Activated CD4-positive, alpha-beta T cell treated with anti-CD3 and anti-CD28 coated beads, Interleukin-2, amount 10 ng/mL, durations not matched to agents 7 days and 5 days (primary cell): ENCODE measurements around the gene SNAP47. TPM values are rescaled to one million over a fixed set of nuclear protein-coding genes. Genes with fewer than 3 reads are reported as not detected.

Experiments used
- CTCF ChIA-PET: fragments of 350-600 bp; sonication (Branson Sonifier 250); formaldehyde crosslinking; loops from one replicate; lab custom pipeline; 2021; ENCODE audit warnings: antibody characterized with exemption; lab: Charles Lee
- POLR2A ChIA-PET: fragments of 350-600 bp; sonication (Branson Sonifier 250); formaldehyde crosslinking; loops from one replicate; lab custom pipeline; 2021; ENCODE audit warnings: antibody characterized with exemption; lab: Charles Lee
- DNase-seq: peaks from one replicate; pipeline ENCODE4 v3.0.0-alpha.2; 2020
- H3K27ac Mint-ChIP-seq: one replicate; pipeline ENCODE4 v1.8.0; 2021; ENCODE audit warnings: mild to moderate bottlenecking, moderate library complexity, mixed read lengths
- H3K27me3 Mint-ChIP-seq: one replicate; pipeline ENCODE4 v1.8.0; 2021; ENCODE audit warnings: mixed read lengths
- H3K36me3 Mint-ChIP-seq: one replicate; pipeline ENCODE4 v1.8.0; 2021; ENCODE audit warnings: low read depth, mixed read lengths
- H3K4me1 Mint-ChIP-seq: one replicate; pipeline ENCODE4 v1.8.0; 2021; ENCODE audit warnings: mixed read lengths
- H3K4me3 Mint-ChIP-seq: one replicate; pipeline ENCODE4 v1.8.0; 2021; ENCODE audit warnings: mild to moderate bottlenecking, moderate library complexity, mixed read lengths
- H3K9me3 Mint-ChIP-seq: one replicate; pipeline ENCODE4 v1.8.0; 2021; ENCODE audit warnings: mixed read lengths
- total RNA-seq, 2 experiments: library from RNA; stranded (reverse); gene quantifications; one replicate each; pipeline ENCODE4 v1.2.3, GENCODE V29; 2021

The SNAP47 gene
- total RNA-seq, 2 experiments from 2014 or later = 30.3 TPM

- CTCF ChIA-PET = interaction anchor here (1.0 kb wide), 1 partner anchor 24 kb away, joined by 3 read pairs; no protein-coding TSS in a partner anchor
These were observed 50.8 kb downstream of the SNAP47 start for GRCh38 chr1:227785805-227786671.

GRCh38 chr1:227786673-227787512 lies 51.7 kb downstream of the SNAP47 start:
- Mint-ChIP-seq H3K4me1 (peaks cover 15% of the 10 kb centered on the region), H3K27ac (peak overlapping the region; percentile 69), H3K27me3 (peaks cover 4% of the 10 kb centered on the region), H3K9me3 (no peaks in the 10 kb centered on the region), H3K4me3 (peak overlapping the region; percentile 76), H3K36me3 (peaks cover 5% of the 10 kb centered on the region)
- DNase-seq = no peak
- CTCF ChIA-PET = no interaction called here
- POLR2A ChIA-PET = no interaction called here

More at GRCh38 chr1:227785805-227786671, 50.8 kb downstream of the SNAP47 start:
- DNase-seq = no peak
- H3K27ac Mint-ChIP-seq = no peak overlapping the region
- peaks cover 15% of the 10 kb centered on the region for H3K4me1 Mint-ChIP-seq
- POLR2A ChIA-PET = no interaction called here
- H3K27me3 Mint-ChIP-seq = peaks cover 4% of the 10 kb centered on the region
- H3K36me3 Mint-ChIP-seq = peaks cover 5% of the 10 kb centered on the region
- no peak overlapping the region for H3K4me3 Mint-ChIP-seq
- H3K9me3 Mint-ChIP-seq = no peaks in the 10 kb centered on the region

- ChIA-PET CTCF (interaction anchor here (1.0 to 1.1 kb wide), 2 partner anchors 38 to 244 kb away, joined by 3 to 4 read pairs; no protein-coding TSS in a partner anchor), POLR2A (interaction anchor here (0.6 kb wide), 1 partner anchor 22 kb away, joined by 4 read pairs; no protein-coding TSS in a partner anchor)
- H3K36me3 Mint-ChIP-seq = no peaks in the 10 kb centered on the region
- H3K9me3 Mint-ChIP-seq = no peaks in the 10 kb centered on the region
- H3K4me3 Mint-ChIP-seq = peak overlapping the region; percentile 76
- H3K27ac Mint-ChIP-seq = peak overlapping the region; percentile 69
- peaks cover 15% of the 10 kb centered on the region for H3K4me1 Mint-ChIP-seq
- DNase-seq = peak; percentile 95
- H3K27me3 Mint-ChIP-seq = peaks cover 4% of the 10 kb centered on the region
These were observed 52.5 kb downstream of the SNAP47 start for GRCh38 chr1:227787513-227788270.

GRCh38 chr1:227788271-227789083 lies 53.2 kb downstream of the SNAP47 start:
- Mint-ChIP-seq H3K4me1 (peaks cover 15% of the 10 kb centered on the region), H3K36me3 (no peaks in the 10 kb centered on the region), H3K27me3 (peaks cover 4% of the 10 kb centered on the region), H3K4me3 (peak overlapping the region; percentile 76), H3K27ac (peak overlapping the region; percentile 57), H3K9me3 (no peaks in the 10 kb centered on the region)
- POLR2A ChIA-PET = no interaction called here
- peak; percentile 81 for DNase-seq
- CTCF ChIA-PET = interaction anchor here (1.0 to 1.1 kb wide), 2 partner anchors 39 to 245 kb away, joined by 3 to 4 read pairs; no protein-coding TSS in a partner anchor

- DNase-seq = no peak
These were observed 54.1 kb downstream of the SNAP47 start for GRCh38 chr1:227789084-227790033.

GRCh38 chr1:227790034-227790400 lies 54.8 kb downstream of the SNAP47 start:
- peaks cover 15% of the 10 kb centered on the region for H3K4me1 Mint-ChIP-seq
- ChIA-PET POLR2A (no interaction called here), CTCF (interaction anchor here (0.6 to 0.9 kb wide), 2 partner anchors 158 to 467 kb away, joined by 3 read pairs; partner anchors contain the start of gene WNT9A)
- no peak overlapping the region for H3K27ac Mint-ChIP-seq
- H3K4me3 Mint-ChIP-seq = no peak overlapping the region
- no peaks in the 10 kb centered on the region for H3K9me3 Mint-ChIP-seq
- H3K27me3 Mint-ChIP-seq = peaks cover 4% of the 10 kb centered on the region
- no peak for DNase-seq
- H3K36me3 Mint-ChIP-seq = no peaks in the 10 kb centered on the region

More at GRCh38 chr1:227789084-227790033, 54.1 kb downstream of the SNAP47 start:
- Mint-ChIP-seq H3K27ac (peak overlapping the region; percentile 57), H3K4me1 (peaks cover 15% of the 10 kb centered on the region), H3K4me3 (peak overlapping the region; percentile 76), H3K27me3 (peaks cover 4% of the 10 kb centered on the region), H3K9me3 (no peaks in the 10 kb centered on the region), H3K36me3 (no peaks in the 10 kb centered on the region)
- ChIA-PET CTCF (interaction anchor here (0.6 to 1.0 kb wide), 3 partner anchors 40 to 466 kb away, joined by 3 to 4 read pairs (median 3); partner anchors contain the start of gene WNT9A), POLR2A (no interaction called here)

- Mint-ChIP-seq H3K36me3 (no peaks in the 10 kb centered on the region), H3K27ac (no peak overlapping the region), H3K27me3 (peaks cover 4% of the 10 kb centered on the region), H3K9me3 (no peaks in the 10 kb centered on the region), H3K4me1 (peaks cover 15% of the 10 kb centered on the region), H3K4me3 (no peak overlapping the region)
- DNase-seq = no peak
- CTCF ChIA-PET = no interaction called here
- POLR2A ChIA-PET = no interaction called here
These were observed 55.6 kb downstream of the SNAP47 start for GRCh38 chr1:227790868-227791267.

GRCh38 chr1:227791425-227792143 lies 56.3 kb downstream of the SNAP47 start:
- Mint-ChIP-seq H3K4me1 (peaks cover 10% of the 10 kb centered on the region), H3K4me3 (no peak overlapping the region)

GRCh38 chr1:227792216-227793078 lies 57.2 kb downstream of the SNAP47 start:
- Mint-ChIP-seq H3K9me3 (no peaks in the 10 kb centered on the region), H3K4me3 (no peak overlapping the region), H3K27me3 (no peaks in the 10 kb centered on the region), H3K27ac (no peak overlapping the region), H3K36me3 (no peaks in the 10 kb centered on the region), H3K4me1 (peaks cover 4% of the 10 kb centered on the region)
- ChIA-PET POLR2A (no interaction called here), CTCF (interaction anchor here (0.6 kb wide), 1 partner anchor 614 kb away, joined by 3 read pairs; no protein-coding TSS in a partner anchor)
- DNase-seq = no peak

More at GRCh38 chr1:227791425-227792143, 56.3 kb downstream of the SNAP47 start:
- ChIA-PET CTCF (no interaction called here), POLR2A (no interaction called here)
- H3K9me3 Mint-ChIP-seq = no peaks in the 10 kb centered on the region
- no peak for DNase-seq
- no peaks in the 10 kb centered on the region for H3K27me3 Mint-ChIP-seq
- no peak overlapping the region for H3K27ac Mint-ChIP-seq
- H3K36me3 Mint-ChIP-seq = no peaks in the 10 kb centered on the region
